Smooth muscle cell (in vitro differentiated cells): ENCODE measurements around the gene LRFN4. TPM values are rescaled to one million over a fixed set of nuclear protein-coding genes. Genes with fewer than 3 reads are reported as not detected.

Experiments
- DNase-seq: peaks from one replicate; lab custom pipeline; 2025; ENCODE audit not compliant: unreplicated experiment; lab: John Stamatoyannopoulos, UW
- H2AFZ ChIP-seq: fragments of 200-600 bp; sonication (generic); 2 replicates; pipeline ENCODE4 v1.6.0; 2016; ENCODE audit warnings: antibody characterized with exemption, low read depth, mild to moderate bottlenecking
- H3F3A ChIP-seq: fragments of 200-600 bp; sonication (generic); 2 replicates; pipeline ENCODE4 v1.6.0; 2017; ENCODE audit warnings: antibody characterized with exemption, low read depth
- H3K27ac ChIP-seq: fragments of 200-600 bp; sonication (generic); 2 replicates; pipeline ENCODE4 v1.5.1; 2016; ENCODE audit warnings: low read depth, mild to moderate bottlenecking
- H3K27me3 ChIP-seq: fragments of 200-600 bp; sonication (generic); 2 replicates; pipeline ENCODE4 v1.6.1; 2016; ENCODE audit warnings: low read depth, mild to moderate bottlenecking
- H3K36me3 ChIP-seq: fragments of 200-600 bp; sonication (generic); 2 replicates; pipeline ENCODE4 v1.5.1; 2016; ENCODE audit warnings: low read depth
- H3K4me1 ChIP-seq: fragments of 200-600 bp; sonication (generic); 2 replicates; pipeline ENCODE4 v1.5.1; 2016; ENCODE audit warnings: low read depth
- H3K4me2 ChIP-seq: fragments of 200-600 bp; sonication (generic); 2 replicates; pipeline ENCODE4 v1.6.0; 2016; ENCODE audit warnings: mild to moderate bottlenecking
- H3K4me3 ChIP-seq: fragments of 200-600 bp; sonication (generic); 2 replicates; pipeline ENCODE4 v1.5.1; 2016; ENCODE audit warnings: mild to moderate bottlenecking
- H3K79me2 ChIP-seq: fragments of 200-600 bp; sonication (generic); 2 replicates; pipeline ENCODE4 v1.6.0; 2016; ENCODE audit warnings: low read depth, mild to moderate bottlenecking
- H3K9ac ChIP-seq: fragments of 200-600 bp; sonication (generic); 2 replicates; pipeline ENCODE4 v1.6.0; 2016; ENCODE audit warnings: low read depth
- H3K9me3 ChIP-seq: fragments of 200-600 bp; sonication (generic); replicated peaks from 2 replicates; pipeline ENCODE4 v1.5.1; 2016; ENCODE audit warnings: low read depth
- H4K20me1 ChIP-seq: fragments of 200-600 bp; sonication (generic); 2 replicates; pipeline ENCODE4 v1.6.0; 2016; ENCODE audit warnings: low read depth
- CTCF ChIP-seq: fragments of 200-600 bp; sonication (generic); IDR thresholded peaks from 2 replicates; pipeline ENCODE4 v1.5.1; 2017; ENCODE audit warnings: borderline replicate concordance, mild to moderate bottlenecking, antibody characterized with exemption; ENCODE audit not compliant: insufficient read depth, poor library complexity, severe bottlenecking
- WGBS: methylation state at CpG from one replicate; pipeline ENCODE4 v1.1.7; 2016; ENCODE audit warnings: low lambda C conversion rate; 5-methylcytosine and 5-hydroxymethylcytosine counted together
- polyA plus RNA-seq: library from polyadenylated mRNA; unstranded; fragments of >200 nt; fragmentation: Nextera tagmentation; extraction: Ambion mirVana; gene quantifications from 2 replicates; pipeline ENCODE4 v1.2.1, GENCODE V29; 2016
- total RNA-seq: library from RNA; depleted of rRNA; stranded (reverse); fragments of >200 nt; gene quantifications from 2 replicates; pipeline ENCODE4 v1.2.3, GENCODE V29; 2014

LRFN4 gene
- total and polyA plus RNA-seq, 2 experiments from 2014 or later = 14.7 to 37.6 TPM

- no peak overlapping the region for H3K27ac ChIP-seq
These were observed 30.7 kb downstream of the LRFN4 start for GRCh38 chr11:66887526-66887925.

GRCh38 chr11:66888282-66888681, 31.4 kb downstream of the LRFN4 start:
- TF ChIP-seq CTCF = no peak
- peaks cover 15% of the 10 kb centered on the region for H3K4me1 ChIP-seq
- 98% methylated on average over 10 of the region's 10 CpGs for WGBS
- no peaks in the 10 kb centered on the region for H3K9me3 ChIP-seq
- H2AFZ ChIP-seq = no peak overlapping the region
- H3K27me3 ChIP-seq = no peaks in the 10 kb centered on the region
- H3K4me2 ChIP-seq = no peak overlapping the region
- H3K79me2 ChIP-seq = no peaks in the 10 kb centered on the region
- no peaks in the 10 kb centered on the region for H4K20me1 ChIP-seq
- no peak overlapping the region for H3K27ac ChIP-seq
- no peak overlapping the region for H3K4me3 ChIP-seq
- H3K9ac ChIP-seq = no peak overlapping the region
- no peaks in the 10 kb centered on the region for H3F3A ChIP-seq
- H3K36me3 ChIP-seq = no peaks in the 10 kb centered on the region
- no peak for DNase-seq

More at GRCh38 chr11:66887526-66887925, 30.7 kb downstream of the LRFN4 start:
- H2AFZ ChIP-seq = no peak overlapping the region
- no peak for DNase-seq
- TF ChIP-seq CTCF = no peak
- no peaks in the 10 kb centered on the region for H3F3A ChIP-seq
- H3K4me3 ChIP-seq = no peak overlapping the region
- H3K4me1 ChIP-seq = peaks cover 13% of the 10 kb centered on the region
- H3K79me2 ChIP-seq = no peaks in the 10 kb centered on the region
- no peaks in the 10 kb centered on the region for H4K20me1 ChIP-seq
- no peak overlapping the region for H3K9ac ChIP-seq
- H3K27me3 ChIP-seq = no peaks in the 10 kb centered on the region
- H3K36me3 ChIP-seq = no peaks in the 10 kb centered on the region
- WGBS = 96% methylated on average over 11 of the region's 11 CpGs
- H3K4me2 ChIP-seq = no peak overlapping the region
- no peaks in the 10 kb centered on the region for H3K9me3 ChIP-seq

GRCh38 chr11:66889960-66890359, 33.1 kb downstream of the LRFN4 start:
- DNase-seq = no peak
- TF ChIP-seq CTCF = no peak
- peak overlapping the region; percentile 59 for H3K4me2 ChIP-seq

More at GRCh38 chr11:66889960-66890359, 33.1 kb downstream of the LRFN4 start:
- H4K20me1 ChIP-seq = no peaks in the 10 kb centered on the region
- 41% methylated on average over 8 of the region's 8 CpGs for WGBS
- no peak overlapping the region for H3K9ac ChIP-seq
- no peak overlapping the region for H3K4me3 ChIP-seq
- no peaks in the 10 kb centered on the region for H3F3A ChIP-seq
- H3K27me3 ChIP-seq = no peaks in the 10 kb centered on the region
- H3K36me3 ChIP-seq = no peaks in the 10 kb centered on the region
- H3K4me1 ChIP-seq = peaks cover 21% of the 10 kb centered on the region
- H3K9me3 ChIP-seq = no peaks in the 10 kb centered on the region
- no peak overlapping the region for H2AFZ ChIP-seq
- no peaks in the 10 kb centered on the region for H3K79me2 ChIP-seq
- no peak overlapping the region for H3K27ac ChIP-seq
